Esophagus squamous epithelium (tissue), 5 donors: ENCODE data around the gene SLC31A1. TPM values are rescaled to one million over a fixed set of nuclear protein-coding genes. Genes with fewer than 3 reads are reported as not detected.

Experiments used
- DNase-seq: peaks from one replicate; lab custom pipeline; 2025; lab: John Stamatoyannopoulos, UW
- H3K27ac ChIP-seq, 4 donors: fragments of 200-600 bp; sonication (generic); one replicate each; pipeline ENCODE4 v1.5.1; 2016 to 2019; ENCODE audit warnings: mild to moderate bottlenecking in 1 of 4
- H3K27me3 ChIP-seq, 4 donors: fragments of 200-600 bp; sonication (generic); 1 replicate in 3 of 4; 2 replicates in 1 of 4; pipeline versions ENCODE4 v1.5.1 to v1.6.0; 2017 to 2021; ENCODE audit warnings: antibody characterized with exemption in 1 of 4
- H3K36me3 ChIP-seq, 3 donors: fragments of 200-600 bp; sonication (generic); one replicate each; pipeline ENCODE4 v1.5.1; 2016 to 2019
- H3K4me1 ChIP-seq, 3 donors: fragments of 200-600 bp; sonication (generic); one replicate each; pipeline ENCODE4 v1.5.1; 2017 to 2019
- H3K4me3 ChIP-seq, 4 donors: fragments of 200-600 bp; sonication (generic); 1 replicate in 3 of 4; 2 replicates in 1 of 4; pipeline ENCODE4 v1.5.1; 2016 to 2019; ENCODE audit warnings: mild to moderate bottlenecking in 2 of 4, moderate library complexity in 1 of 4
- H3K9me3 ChIP-seq, 3 donors: fragments of 200-600 bp; sonication (generic); one replicate each; pipeline ENCODE4 v1.5.1; 2016 to 2019
- POLR2A ChIP-seq, 4 donors: fragments of 450-650 bp; IDR thresholded peaks; one replicate each; pipeline ENCODE4 v1.6.1; 2017; ENCODE audit warnings: antibody characterized with exemption in 4 of 4, mild to moderate bottlenecking in 4 of 4, moderate library complexity in 3 of 4
- WGBS, 2 donors: methylation state at CpG; one replicate each; pipeline ENCODE4 v1.1.5; 2018; 5-methylcytosine and 5-hydroxymethylcytosine counted together
- intact Hi-C: fragments of 100-400 bp; cut with DNase I; formaldehyde crosslinking; loops from one replicate; pipeline ENCODE4 v1.15.0; 2022
- total RNA-seq, 4 donors: library from RNA; depleted of rRNA; stranded (reverse); fragments of >200 nt; gene quantifications; one replicate each; pipeline ENCODE4 v1.1.0, GENCODE V29; 2016
- TF ChIP-seq, protein P1 (sequence below), 6 experiments: fragments of 450-650 bp in 4 of 6; fragments of 200-600 bp in 2 of 6; sonication (generic) in 2 of 6; IDR thresholded peaks; one replicate each; pipeline ENCODE4 v1.5.1; 2016 to 2019; ENCODE audit warnings: antibody characterized with exemption in 6 of 6, mild to moderate bottlenecking in 4 of 6, moderate library complexity in 4 of 6
- donor health status: DM: yes; HTN: yes; CAD: no.

The SLC31A1 gene
- total RNA-seq, 4 donors from 2014 or later = 11.0 to 23.4 (median 17.8) TPM

DNA sequence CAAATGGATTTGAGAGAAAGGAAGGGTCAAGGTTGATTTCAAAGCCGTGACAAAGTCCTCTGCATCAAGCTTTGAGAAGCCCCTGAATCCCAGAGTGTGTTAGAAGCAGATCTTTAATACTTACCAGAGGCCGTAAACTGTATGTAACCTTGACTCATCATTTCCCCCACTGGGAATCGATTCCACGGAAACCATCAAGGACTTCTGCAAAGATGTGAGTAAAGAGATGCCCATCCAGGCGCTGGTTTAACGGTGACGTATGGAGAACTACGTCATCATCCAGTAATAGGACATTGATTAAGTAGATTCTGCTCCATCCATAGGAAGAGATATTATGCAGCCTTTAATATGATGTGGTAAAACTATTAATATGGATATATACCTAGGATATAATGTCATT, 80.2 kb downstream of the SLC31A1 start:
- H3K4me3 ChIP-seq = no peak overlapping the region
- H3K4me1 ChIP-seq = peaks cover 0 to 12% (median 3%) of the 10 kb centered on the region in 3 donors
- intact Hi-C loops = no loop called here
- H3K9me3 ChIP-seq = no peaks in the 10 kb centered on the region
- TF ChIP-seq, protein P1, sequence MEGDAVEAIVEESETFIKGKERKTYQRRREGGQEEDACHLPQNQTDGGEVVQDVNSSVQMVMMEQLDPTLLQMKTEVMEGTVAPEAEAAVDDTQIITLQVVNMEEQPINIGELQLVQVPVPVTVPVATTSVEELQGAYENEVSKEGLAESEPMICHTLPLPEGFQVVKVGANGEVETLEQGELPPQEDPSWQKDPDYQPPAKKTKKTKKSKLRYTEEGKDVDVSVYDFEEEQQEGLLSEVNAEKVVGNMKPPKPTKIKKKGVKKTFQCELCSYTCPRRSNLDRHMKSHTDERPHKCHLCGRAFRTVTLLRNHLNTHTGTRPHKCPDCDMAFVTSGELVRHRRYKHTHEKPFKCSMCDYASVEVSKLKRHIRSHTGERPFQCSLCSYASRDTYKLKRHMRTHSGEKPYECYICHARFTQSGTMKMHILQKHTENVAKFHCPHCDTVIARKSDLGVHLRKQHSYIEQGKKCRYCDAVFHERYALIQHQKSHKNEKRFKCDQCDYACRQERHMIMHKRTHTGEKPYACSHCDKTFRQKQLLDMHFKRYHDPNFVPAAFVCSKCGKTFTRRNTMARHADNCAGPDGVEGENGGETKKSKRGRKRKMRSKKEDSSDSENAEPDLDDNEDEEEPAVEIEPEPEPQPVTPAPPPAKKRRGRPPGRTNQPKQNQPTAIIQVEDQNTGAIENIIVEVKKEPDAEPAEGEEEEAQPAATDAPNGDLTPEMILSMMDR (IDR thresholded peaks at IDR 0.05) = no peak
- TF ChIP-seq POLR2A (IDR thresholded peaks at IDR 0.05) = no peak
- 82 to 90% methylated on average over 8 of the region's 8 CpGs for WGBS, 2 donors
- H3K27me3 ChIP-seq = peaks cover 0 to 25% (median 0%) of the 10 kb centered on the region in 4 donors
- H3K27ac ChIP-seq = no peak overlapping the region
- no peak for DNase-seq
- H3K36me3 ChIP-seq = no peaks in the 10 kb centered on the region

DNA sequence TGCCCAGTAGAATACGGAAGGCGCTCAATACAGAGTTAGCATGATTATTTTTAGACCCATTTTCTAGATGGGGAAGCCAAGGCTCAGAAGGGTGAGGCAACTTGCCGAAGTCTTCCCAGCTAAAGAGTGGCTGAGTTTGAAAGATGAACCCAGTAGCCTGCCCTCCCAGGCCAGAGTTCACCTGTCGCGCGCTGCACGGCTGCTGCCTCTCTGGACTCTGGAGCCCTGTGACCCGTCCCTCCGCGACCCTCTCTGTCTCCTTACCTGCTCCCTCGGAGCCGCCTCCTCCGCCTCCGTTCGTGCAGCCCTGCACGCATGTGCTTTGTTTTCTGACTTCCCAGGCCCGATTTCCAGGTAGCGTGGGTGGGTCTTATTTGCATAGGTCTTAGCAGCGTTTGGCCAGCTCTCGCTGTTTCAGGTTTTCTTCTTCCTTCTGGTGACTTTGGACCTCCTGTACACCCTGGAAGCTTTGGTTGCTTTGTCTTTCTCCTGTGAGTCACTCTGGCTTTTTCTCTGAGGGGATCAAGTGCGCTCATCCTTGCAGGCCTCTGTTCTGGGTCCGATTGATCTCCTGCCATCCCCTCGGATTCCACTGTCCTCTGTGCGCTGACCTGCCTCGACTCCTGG, 81.6 kb downstream of the SLC31A1 start, which contains the start of gene RNF183:
Gene RNF183, minus strand, starts transcription at position 585 of the 627 bp plus-strand sequence. CDS start 5,192 bp downstream, outside the sequence.
- intact Hi-C loops = no loop called here
- 41 to 55% methylated on average over 24 of the region's 25 CpGs for WGBS, 2 donors
- Histone ChIP-seq H3K4me1 (peaks cover 0 to 12% (median 3%) of the 10 kb centered on the region in 3 donors), H3K4me3 (peak within 1 kb of the TSS in 2 of 4 donors; percentile 18 to 43), H3K27me3 (peaks cover 0 to 26% (median 0%) of the 10 kb centered on the region in 4 donors), H3K36me3 (no peaks in the 10 kb centered on the region), H3K9me3 (no peaks in the 10 kb centered on the region), H3K27ac (no peak within 1 kb of the TSS)
- TF ChIP-seq POLR2A (IDR thresholded peaks at IDR 0.05) = no peak
- TF ChIP-seq, protein P1 (IDR thresholded peaks at IDR 0.05) = no peak
- no peak for DNase-seq

GRCh38 chr9:113306566-113306965, 85.2 kb downstream of the SLC31A1 start:
- H3K27me3 ChIP-seq = peaks cover 0 to 14% (median 0%) of the 10 kb centered on the region in 4 donors
- H3K4me1 ChIP-seq = peaks cover 0 to 12% (median 3%) of the 10 kb centered on the region in 3 donors
- 63 to 88% methylated on average over 1 of the region's 1 CpG for WGBS, 2 donors
- H3K4me3 ChIP-seq = no peak overlapping the region
- no peaks in the 10 kb centered on the region for H3K9me3 ChIP-seq
- no peaks in the 10 kb centered on the region for H3K36me3 ChIP-seq
- TF ChIP-seq POLR2A (IDR thresholded peaks at IDR 0.05) = no peak
- TF ChIP-seq, protein P1 (IDR thresholded peaks at IDR 0.05) = no peak
- no peak for DNase-seq
- no peak overlapping the region for H3K27ac ChIP-seq
- intact Hi-C loops = no loop called here

GRCh38 chr9:113307396-113307975, 86.1 kb downstream of the SLC31A1 start:
- no peak for DNase-seq
- Histone ChIP-seq H3K4me1 (peaks cover 0 to 10% (median 3%) of the 10 kb centered on the region in 3 donors), H3K36me3 (no peaks in the 10 kb centered on the region), H3K9me3 (no peaks in the 10 kb centered on the region), H3K4me3 (no peak overlapping the region), H3K27ac (no peak overlapping the region), H3K27me3 (peaks cover 0 to 14% (median 0%) of the 10 kb centered on the region in 4 donors)
- intact Hi-C loops = no loop called here
- TF ChIP-seq, protein P1 (IDR thresholded peaks at IDR 0.05) = no peak
- no peak for TF ChIP-seq POLR2A (IDR thresholded peaks at IDR 0.05)
- WGBS, 2 donors = 53 to 69% methylated on average over 7 to 8 of the region's 8 CpGs

DNA sequence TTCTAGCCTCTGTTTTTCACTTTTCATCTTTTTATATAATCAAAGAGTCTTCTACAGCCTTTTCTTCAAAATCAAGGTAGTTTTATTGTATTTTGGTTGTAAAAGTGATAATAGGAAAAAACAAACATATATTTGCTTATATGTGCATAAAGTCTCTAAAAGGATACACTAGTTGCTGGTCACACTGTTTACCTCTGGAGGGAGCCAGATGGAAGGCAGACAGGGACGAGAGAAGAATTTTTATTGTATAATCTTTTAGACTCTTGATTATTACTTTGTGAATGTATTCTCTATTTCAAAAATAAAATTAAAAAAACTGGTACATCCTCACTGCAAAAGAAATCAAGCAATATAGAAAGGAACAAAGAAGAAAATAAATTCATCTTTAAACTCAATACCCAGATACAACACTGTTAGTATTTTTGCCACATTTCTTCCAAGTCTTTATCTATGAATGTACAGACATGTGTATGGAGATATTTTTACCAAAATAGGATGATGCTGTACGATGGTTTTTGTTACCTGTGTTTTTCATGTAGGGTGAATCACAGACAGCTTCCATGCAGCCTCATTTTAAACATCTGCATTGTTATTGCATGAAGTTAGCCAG, 88.0 kb downstream of the SLC31A1 start:
- Histone ChIP-seq H3K4me1 (no peaks in the 10 kb centered on the region), H3K4me3 (no peak overlapping the region), H3K9me3 (no peaks in the 10 kb centered on the region), H3K27me3 (peaks cover 0 to 10% (median 0%) of the 10 kb centered on the region in 4 donors), H3K27ac (no peak overlapping the region), H3K36me3 (no peaks in the 10 kb centered on the region)
- TF ChIP-seq, protein P1 (IDR thresholded peaks at IDR 0.05) = peak in 5 of 6 experiments; percentile 38 to 73 (median 49)
- no peak for TF ChIP-seq POLR2A (IDR thresholded peaks at IDR 0.05)
- DNase-seq = no peak
- WGBS, 2 donors = 6 to 8% methylated on average over 2 of the region's 2 CpGs
- intact Hi-C loops = no loop called here
